ENCODE measurements around the gene PAIP2.
"Not testable (repeated sequence)": the region's sequence is repeated elsewhere in the genome, so short reads cannot be mapped to it uniquely, and the experiment has no call there.

Gene PAIP2

GRCh38 chr5:139306197-139306596 is 35.5 kb upstream of the PAIP2 start:
- Histone ChIP-seq H3K27me3 (replicated peaks; ENCODE audit: insufficient read depth, low read length) (no peaks in the 10 kb centered on the region), H3K9ac (ENCODE audit: low read length) (no peak overlapping the region), H2AFZ (ENCODE audit: low read length) (no peak overlapping the region), H3F3A (ENCODE audit: insufficient read depth, low read length) (peaks cover 19% of the 10 kb centered on the region), H3K9me3 (replicated peaks; ENCODE audit: insufficient read depth, low read length) (no peaks in the 10 kb centered on the region), H3K4me2 (ENCODE audit: low read depth, low read length) (peak overlapping the region; percentile 37; the same call in 1 of the 2 replicates), H3K4me3 (ENCODE audit: low read length) (no peak overlapping the region), H3K79me2 (ENCODE audit: low read length) (peaks cover 100% of the 10 kb centered on the region), H3K36me3 (replicated peaks; ENCODE audit: insufficient read depth, low read length) (peaks cover 13% of the 10 kb centered on the region; the same call in 1 of the 2 replicates), H4K20me1 (ENCODE audit: insufficient read depth, low read length) (peaks cover 100% of the 10 kb centered on the region), H3K27ac (ENCODE audit: low read length) (peak overlapping the region; percentile 21; the same call in 1 of the 2 replicates), H3K4me1 (ENCODE audit: low read length) (peaks cover 46% of the 10 kb centered on the region), H3K9me2 (replicated peaks; ENCODE audit: insufficient read depth, low read length) (no peaks in the 10 kb centered on the region)
- DNase-seq, result peak; percentile 14
- TF ChIP-seq, protein P1, sequence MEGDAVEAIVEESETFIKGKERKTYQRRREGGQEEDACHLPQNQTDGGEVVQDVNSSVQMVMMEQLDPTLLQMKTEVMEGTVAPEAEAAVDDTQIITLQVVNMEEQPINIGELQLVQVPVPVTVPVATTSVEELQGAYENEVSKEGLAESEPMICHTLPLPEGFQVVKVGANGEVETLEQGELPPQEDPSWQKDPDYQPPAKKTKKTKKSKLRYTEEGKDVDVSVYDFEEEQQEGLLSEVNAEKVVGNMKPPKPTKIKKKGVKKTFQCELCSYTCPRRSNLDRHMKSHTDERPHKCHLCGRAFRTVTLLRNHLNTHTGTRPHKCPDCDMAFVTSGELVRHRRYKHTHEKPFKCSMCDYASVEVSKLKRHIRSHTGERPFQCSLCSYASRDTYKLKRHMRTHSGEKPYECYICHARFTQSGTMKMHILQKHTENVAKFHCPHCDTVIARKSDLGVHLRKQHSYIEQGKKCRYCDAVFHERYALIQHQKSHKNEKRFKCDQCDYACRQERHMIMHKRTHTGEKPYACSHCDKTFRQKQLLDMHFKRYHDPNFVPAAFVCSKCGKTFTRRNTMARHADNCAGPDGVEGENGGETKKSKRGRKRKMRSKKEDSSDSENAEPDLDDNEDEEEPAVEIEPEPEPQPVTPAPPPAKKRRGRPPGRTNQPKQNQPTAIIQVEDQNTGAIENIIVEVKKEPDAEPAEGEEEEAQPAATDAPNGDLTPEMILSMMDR (IDR thresholded peaks at IDR 0.05; ENCODE audit: low read length), result no peak
- TF ChIP-seq EZH2phosphoT487 (IDR thresholded peaks at IDR 0.05; ENCODE audit: low read length), result no peak
- TF ChIP-seq EZH2 (optimal IDR thresholded peaks at IDR 0.05; ENCODE audit: low read depth, low read length), result no peak

DNA sequence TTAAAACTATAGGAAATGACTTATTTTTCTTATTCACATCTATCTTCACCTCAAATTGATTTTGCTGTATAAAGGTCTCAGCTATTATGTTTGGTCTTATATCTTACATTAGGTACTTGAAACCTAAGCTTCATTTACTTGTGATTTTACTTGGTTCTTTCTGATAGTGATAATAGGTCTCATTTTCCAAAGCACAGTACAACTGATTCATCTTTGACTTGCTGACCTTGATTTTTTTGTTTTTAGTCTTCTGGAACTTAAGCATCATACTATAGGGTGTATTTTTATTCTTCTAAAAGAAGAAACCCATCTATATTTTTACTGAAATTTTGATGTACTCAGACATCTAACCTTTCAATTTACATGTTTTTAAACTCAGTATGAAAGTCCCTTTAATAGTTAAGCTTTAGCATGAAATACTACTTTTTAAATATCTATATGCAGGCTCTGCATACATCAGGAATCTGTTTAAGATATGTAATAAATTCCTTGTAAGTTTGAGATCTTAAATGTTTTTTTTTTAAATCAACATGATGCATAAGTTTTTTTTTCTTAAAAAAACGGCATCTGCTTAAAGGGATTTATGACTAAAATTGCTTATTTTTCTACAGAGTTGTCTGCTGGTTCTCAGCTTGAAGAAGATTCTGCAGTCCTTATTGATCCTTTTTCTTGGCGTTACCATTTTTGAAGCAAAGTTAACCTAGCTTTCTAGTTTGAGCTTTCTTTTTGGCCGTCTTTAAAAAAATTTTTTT is 34.9 kb upstream of the PAIP2 start:
- Histone ChIP-seq H3K4me1 (ENCODE audit: low read length) (peaks cover 43% of the 10 kb centered on the region), H2AFZ (ENCODE audit: low read length) (no peak overlapping the region), H3K4me3 (ENCODE audit: low read length) (no peak overlapping the region), H3K4me2 (ENCODE audit: low read depth, low read length) (peak overlapping the region; percentile 37; the same call in 1 of the 2 replicates), H3K36me3 (replicated peaks; ENCODE audit: insufficient read depth, low read length) (peaks cover 13% of the 10 kb centered on the region; the same call in 1 of the 2 replicates), H3K9me2 (replicated peaks; ENCODE audit: insufficient read depth, low read length) (no peaks in the 10 kb centered on the region), H3K27ac (ENCODE audit: low read length) (peak overlapping the region; percentile 21; the same call in 1 of the 2 replicates), H3K27me3 (replicated peaks; ENCODE audit: insufficient read depth, low read length) (no peaks in the 10 kb centered on the region), H3K9me3 (replicated peaks; ENCODE audit: insufficient read depth, low read length) (no peaks in the 10 kb centered on the region), H3F3A (ENCODE audit: insufficient read depth, low read length) (peaks cover 19% of the 10 kb centered on the region), H4K20me1 (ENCODE audit: insufficient read depth, low read length) (peaks cover 97% of the 10 kb centered on the region), H3K79me2 (ENCODE audit: low read length) (peaks cover 100% of the 10 kb centered on the region), H3K9ac (ENCODE audit: low read length) (no peak overlapping the region)
- DNase-seq, result no peak
- TF ChIP-seq EZH2 (optimal IDR thresholded peaks at IDR 0.05; ENCODE audit: low read depth, low read length), result no peak
- no peak for TF ChIP-seq EZH2phosphoT487 (IDR thresholded peaks at IDR 0.05; ENCODE audit: low read length)
- TF ChIP-seq, protein P1 (IDR thresholded peaks at IDR 0.05; ENCODE audit: low read length), result no peak

- DNase-seq, result no peak
- Histone ChIP-seq H3K79me2 (ENCODE audit: low read length) (peaks cover 100% of the 10 kb centered on the region), H3K27ac (ENCODE audit: low read length) (no peak overlapping the region), H3K9me3 (replicated peaks; ENCODE audit: insufficient read depth, low read length) (no peaks in the 10 kb centered on the region), H3K9ac (ENCODE audit: low read length) (no peak overlapping the region), H3K4me2 (ENCODE audit: low read depth, low read length) (no peak overlapping the region), H3K4me3 (ENCODE audit: low read length) (no peak overlapping the region), H2AFZ (ENCODE audit: low read length) (no peak overlapping the region), H3K9me2 (replicated peaks; ENCODE audit: insufficient read depth, low read length) (no peaks in the 10 kb centered on the region), H3K27me3 (replicated peaks; ENCODE audit: insufficient read depth, low read length) (no peaks in the 10 kb centered on the region), H3F3A (ENCODE audit: insufficient read depth, low read length) (peaks cover 19% of the 10 kb centered on the region), H3K36me3 (replicated peaks; ENCODE audit: insufficient read depth, low read length) (peaks cover 13% of the 10 kb centered on the region; the same call in 1 of the 2 replicates), H4K20me1 (ENCODE audit: insufficient read depth, low read length) (peaks cover 96% of the 10 kb centered on the region), H3K4me1 (ENCODE audit: low read length) (peaks cover 29% of the 10 kb centered on the region)
- TF ChIP-seq EZH2 (optimal IDR thresholded peaks at IDR 0.05; ENCODE audit: low read depth, low read length), result no peak
- no peak for TF ChIP-seq EZH2phosphoT487 (IDR thresholded peaks at IDR 0.05; ENCODE audit: low read length)
- TF ChIP-seq, protein P1 (IDR thresholded peaks at IDR 0.05; ENCODE audit: low read length), result no peak
Measured at GRCh38 chr5:139308797-139309196, 32.9 kb upstream of the PAIP2 start.

- not testable (repeated sequence) for H3K27me3 ChIP-seq (replicated peaks; ENCODE audit: insufficient read depth, low read length); DNase-seq; H3K4me3 ChIP-seq (ENCODE audit: low read length); H3F3A ChIP-seq (ENCODE audit: insufficient read depth, low read length); H3K4me2 ChIP-seq (ENCODE audit: low read depth, low read length); H3K27ac ChIP-seq (ENCODE audit: low read length); H3K9me2 ChIP-seq (replicated peaks; ENCODE audit: insufficient read depth, low read length); H3K9ac ChIP-seq (ENCODE audit: low read length); H3K9me3 ChIP-seq (replicated peaks; ENCODE audit: insufficient read depth, low read length); H2AFZ ChIP-seq (ENCODE audit: low read length)
- Histone ChIP-seq H3K79me2 (ENCODE audit: low read length) (peaks cover 100% of the 10 kb centered on the region), H3K4me1 (ENCODE audit: low read length) (peaks cover 20% of the 10 kb centered on the region), H3K36me3 (replicated peaks; ENCODE audit: insufficient read depth, low read length) (peaks cover 22% of the 10 kb centered on the region; the same call in 1 of the 2 replicates), H4K20me1 (ENCODE audit: insufficient read depth, low read length) (peaks cover 95% of the 10 kb centered on the region)
Measured at GRCh38 chr5:139310715-139311186, 30.9 kb upstream of the PAIP2 start.
